ENCODE data around the gene GRK5.

The GRK5 gene

GRCh38 chr10:119326167-119326566, 118.8 kb downstream of the GRK5 start:
- TF ChIP-seq POLR2AphosphoS5 (IDR thresholded peaks at IDR 0.05; ENCODE audit: borderline replicate concordance, low read depth, low read length), result no peak
- no peak for TF ChIP-seq EZH2 (IDR thresholded peaks at IDR 0.05)
- no peak for TF ChIP-seq FOXP2 (optimal IDR thresholded peaks at IDR 0.05; ENCODE audit: control extremely low read depth, extremely low read length, insufficient read depth)

GRCh38 chr10:119327096-119327745, 119.8 kb downstream of the GRK5 start:
- no peak overlapping the region for H3K4me3 ChIP-seq
- H3K36me3 ChIP-seq (ENCODE audit: insufficient read depth, low read length), result no peaks in the 10 kb centered on the region
- no peak overlapping the region for H3K9ac ChIP-seq (ENCODE audit: insufficient read length)
- no peak for DNase-seq (ENCODE audit: low read depth, low spot score)
- H3K27ac ChIP-seq, result no peak overlapping the region
- TF ChIP-seq FOXP2 (optimal IDR thresholded peaks at IDR 0.05; ENCODE audit: control extremely low read depth, extremely low read length, insufficient read depth) (no peak), EZH2 (IDR thresholded peaks at IDR 0.05) (no peak), POLR2AphosphoS5 (IDR thresholded peaks at IDR 0.05; ENCODE audit: borderline replicate concordance, low read depth, low read length) (no peak)
- no peaks in the 10 kb centered on the region for H3K9me3 ChIP-seq (ENCODE audit: low read depth, low read length)

More at GRCh38 chr10:119326167-119326566, 118.8 kb downstream of the GRK5 start:
- H3K36me3 ChIP-seq (ENCODE audit: insufficient read depth, low read length), result no peaks in the 10 kb centered on the region; the same call in 1 of the 2 replicates
- no peak for DNase-seq (ENCODE audit: low read depth, low spot score)
- no peak overlapping the region for H3K9ac ChIP-seq (ENCODE audit: insufficient read length)
- no peak overlapping the region for H3K27ac ChIP-seq
- no peaks in the 10 kb centered on the region for H3K9me3 ChIP-seq (ENCODE audit: low read depth, low read length)
- no peak overlapping the region for H3K4me3 ChIP-seq

GRCh38 chr10:119328223-119328622, 120.9 kb downstream of the GRK5 start:
- H3K4me3 ChIP-seq, result no peak overlapping the region

GRCh38 chr10:119330342-119330741, 123.0 kb downstream of the GRK5 start:
- no peak for TF ChIP-seq POLR2AphosphoS5 (IDR thresholded peaks at IDR 0.05; ENCODE audit: borderline replicate concordance, low read depth, low read length)
- TF ChIP-seq EZH2 (IDR thresholded peaks at IDR 0.05), result no peak
- no peak for TF ChIP-seq FOXP2 (optimal IDR thresholded peaks at IDR 0.05; ENCODE audit: control extremely low read depth, extremely low read length, insufficient read depth)
- Histone ChIP-seq H3K9me3 (ENCODE audit: low read depth, low read length) (no peaks in the 10 kb centered on the region), H3K27ac (no peak overlapping the region), H3K9ac (ENCODE audit: insufficient read length) (no peak overlapping the region), H3K36me3 (ENCODE audit: insufficient read depth, low read length) (no peaks in the 10 kb centered on the region), H3K4me3 (no peak overlapping the region)
- DNase-seq (ENCODE audit: low read depth, low spot score), result no peak

More at GRCh38 chr10:119328223-119328622, 120.9 kb downstream of the GRK5 start:
- H3K9me3 ChIP-seq (ENCODE audit: low read depth, low read length), result no peaks in the 10 kb centered on the region
- H3K9ac ChIP-seq (ENCODE audit: insufficient read length), result no peak overlapping the region
- TF ChIP-seq POLR2AphosphoS5 (IDR thresholded peaks at IDR 0.05; ENCODE audit: borderline replicate concordance, low read depth, low read length) (no peak), EZH2 (IDR thresholded peaks at IDR 0.05) (no peak), FOXP2 (optimal IDR thresholded peaks at IDR 0.05; ENCODE audit: control extremely low read depth, extremely low read length, insufficient read depth) (no peak)
- no peak for DNase-seq (ENCODE audit: low read depth, low spot score)
- H3K27ac ChIP-seq, result no peak overlapping the region
- no peaks in the 10 kb centered on the region for H3K36me3 ChIP-seq (ENCODE audit: insufficient read depth, low read length)

GRCh38 chr10:119331061-119331460, 123.7 kb downstream of the GRK5 start:
- Histone ChIP-seq H3K27ac (no peak overlapping the region), H3K36me3 (ENCODE audit: insufficient read depth, low read length) (no peaks in the 10 kb centered on the region; the same call in 1 of the 2 replicates), H3K4me3 (no peak overlapping the region), H3K9me3 (ENCODE audit: low read depth, low read length) (no peaks in the 10 kb centered on the region), H3K9ac (ENCODE audit: insufficient read length) (no peak overlapping the region)
- no peak for DNase-seq (ENCODE audit: low read depth, low spot score)
- TF ChIP-seq FOXP2 (optimal IDR thresholded peaks at IDR 0.05; ENCODE audit: control extremely low read depth, extremely low read length, insufficient read depth), result no peak
- TF ChIP-seq POLR2AphosphoS5 (IDR thresholded peaks at IDR 0.05; ENCODE audit: borderline replicate concordance, low read depth, low read length), result no peak
- TF ChIP-seq EZH2 (IDR thresholded peaks at IDR 0.05), result no peak

- Histone ChIP-seq H3K9me3 (ENCODE audit: low read depth, low read length) (no peaks in the 10 kb centered on the region), H3K27ac (no peak overlapping the region), H3K4me3 (no peak overlapping the region), H3K36me3 (ENCODE audit: insufficient read depth, low read length) (no peaks in the 10 kb centered on the region; the same call in 1 of the 2 replicates), H3K9ac (ENCODE audit: insufficient read length) (no peak overlapping the region)
- DNase-seq (ENCODE audit: low read depth, low spot score), result no peak
- TF ChIP-seq POLR2AphosphoS5 (IDR thresholded peaks at IDR 0.05; ENCODE audit: borderline replicate concordance, low read depth, low read length), result no peak
- TF ChIP-seq EZH2 (IDR thresholded peaks at IDR 0.05), result no peak
- no peak for TF ChIP-seq FOXP2 (optimal IDR thresholded peaks at IDR 0.05; ENCODE audit: control extremely low read depth, extremely low read length, insufficient read depth)
Observed at GRCh38 chr10:119333146-119333792, 125.9 kb downstream of the GRK5 start.

- DNase-seq (ENCODE audit: low read depth, low spot score), result no peak
- no peaks in the 10 kb centered on the region for H3K9me3 ChIP-seq (ENCODE audit: low read depth, low read length)
- TF ChIP-seq FOXP2 (optimal IDR thresholded peaks at IDR 0.05; ENCODE audit: control extremely low read depth, extremely low read length, insufficient read depth) (no peak), EZH2 (IDR thresholded peaks at IDR 0.05) (no peak), POLR2AphosphoS5 (IDR thresholded peaks at IDR 0.05; ENCODE audit: borderline replicate concordance, low read depth, low read length) (no peak)
Observed at GRCh38 chr10:119335671-119336353, 128.4 kb downstream of the GRK5 start.

GRCh38 chr10:119336599-119336998, 129.2 kb downstream of the GRK5 start:
- no peak overlapping the region for H3K9ac ChIP-seq (ENCODE audit: insufficient read length)
- no peak overlapping the region for H3K4me3 ChIP-seq
- no peak for TF ChIP-seq FOXP2 (optimal IDR thresholded peaks at IDR 0.05; ENCODE audit: control extremely low read depth, extremely low read length, insufficient read depth)
- no peak for TF ChIP-seq POLR2AphosphoS5 (IDR thresholded peaks at IDR 0.05; ENCODE audit: borderline replicate concordance, low read depth, low read length)
- TF ChIP-seq EZH2 (IDR thresholded peaks at IDR 0.05), result no peak
- no peaks in the 10 kb centered on the region; the same call in 1 of the 2 replicates for H3K36me3 ChIP-seq (ENCODE audit: insufficient read depth, low read length)
- H3K9me3 ChIP-seq (ENCODE audit: low read depth, low read length), result no peaks in the 10 kb centered on the region
- no peak for DNase-seq (ENCODE audit: low read depth, low spot score)
- H3K27ac ChIP-seq, result no peak overlapping the region

More at GRCh38 chr10:119335671-119336353, 128.4 kb downstream of the GRK5 start:
- Histone ChIP-seq H3K36me3 (ENCODE audit: insufficient read depth, low read length) (no peaks in the 10 kb centered on the region; the same call in 1 of the 2 replicates), H3K9ac (ENCODE audit: insufficient read length) (no peak overlapping the region), H3K4me3 (no peak overlapping the region), H3K27ac (no peak overlapping the region)
